Ovary (tissue), 9 donors: ENCODE results near the gene TM9SF3. TPM values are rescaled to one million over a fixed set of nuclear protein-coding genes. Genes with fewer than 3 reads are reported as not detected.

Source experiments
- DNase-seq, 5 donors: peaks; one replicate each; pipeline ENCODE4 v3.0.0-alpha.2; 2019 to 2020
- H3K27ac ChIP-seq, 2 donors: fragments of 200-600 bp; one replicate each; pipeline versions ENCODE4 v1.5.1 to v1.8.0; 2019 to 2022
- H3K27me3 ChIP-seq: fragments of 200-600 bp; one replicate; pipeline ENCODE4 v1.8.0; 2022
- H3K36me3 ChIP-seq: fragments of 200-600 bp; sonication (generic); one replicate; pipeline ENCODE4 v1.5.1; 2019
- H3K4me1 ChIP-seq: one replicate; pipeline ENCODE4 v1.8.1; 2013; ENCODE audit warnings: mild to moderate bottlenecking, moderate library complexity; ENCODE audit not compliant: insufficient read depth
- H3K4me3 ChIP-seq: fragments of 200-600 bp; sonication (generic); one replicate; pipeline ENCODE4 v1.5.1; 2017
- H3K9me3 ChIP-seq, 2 donors: fragments of 200-600 bp in 1 of 2; sonication (generic) in 1 of 2; one replicate each; pipeline versions ENCODE4 v1.5.1 to v1.8.1; 2013 to 2019; ENCODE audit warnings: mild to moderate bottlenecking in 1 of 2, moderate library complexity in 1 of 2
- EP300 ChIP-seq: sonication (generic); formaldehyde crosslinking; IDR thresholded peaks from one replicate; pipeline ENCODE4 v1.6.1; 2017; ENCODE audit warnings: antibody characterized with exemption
- POLR2A ChIP-seq: fragments of 450-650 bp; IDR thresholded peaks from one replicate; pipeline ENCODE4 v1.6.1; 2017; ENCODE audit warnings: antibody characterized with exemption, mild to moderate bottlenecking, moderate library complexity
- WGBS, 3 donors: extraction: QIAGEN DNeasy Blood & Tissue Kit in 1 of 3; methylation state at CpG; one replicate each; pipeline versions ENCODE4 v1.1.5 to v1.1.7; 2013 to 2017; 5-methylcytosine and 5-hydroxymethylcytosine counted together
- intact Hi-C, 4 donors: fragments of 100-400 bp; cut with DNase I; formaldehyde crosslinking; loops; one replicate each; pipeline versions ENCODE4 v1.11.0 to v1.15.1; 2022 to 2023
- polyA plus RNA-seq, 2 donors: library from polyadenylated mRNA; stranded (reverse); fragments of 200-250 nt in 1 of 2; fragments of 350-450 nt in 1 of 2; fragmentation: Illumina TruSeq in 1 of 2; extraction: RNeasy Lipid Tissue Mini Kit (QIAGEN cat#74804) in 1 of 2; gene quantifications; one replicate each; pipeline ENCODE4 v1.2.3, GENCODE V29; 2013 to 2014
- total RNA-seq, 7 donors: library from RNA; depleted of rRNA in 2 of 7; stranded (reverse); fragments of >200 nt in 2 of 7; fragmentation: NEBNext Ultra II Directional in 3 of 7; extraction: Animal tissue kit (Norgen Biotek cat#: 25700) in 3 of 7; gene quantifications; one replicate each; pipeline versions ENCODE4 v1.1.0 to v1.2.4, GENCODE V29; 2016 to 2023
- TF ChIP-seq, protein P1 (sequence below), 3 donors: fragments of 450-650 bp in 2 of 3; fragments of 200-600 bp in 1 of 3; IDR thresholded peaks; one replicate each; pipeline versions ENCODE4 v1.5.1 to v1.8.0; 2016 to 2022; ENCODE audit warnings: antibody characterized with exemption in 3 of 3, mild to moderate bottlenecking in 1 of 3
- donor health status: DM: no; HTN: no; CAD: no; lungs with moderate emphysema.
- donor health status: DM: no; HTN: no; CAD: no.
- donor health status: Bipolar disorder and iron deficiency.
- donor health status: DM: yes; HTN: yes; CAD: no.
- donor health status: DM: no; HTN: no; CAD: no.
- donor health status: DM: yes; HTN: yes; CAD: no.

The TM9SF3 gene
- total and polyA plus RNA-seq, 9 donors = 51.7 to 157 (median 101) TPM

GRCh38 chr10:96500050-96500449, 86.8 kb downstream of the TM9SF3 start:
- H3K4me1 ChIP-seq = no peaks in the 10 kb centered on the region
- no peak overlapping the region for H3K4me3 ChIP-seq
- intact Hi-C loops = loop anchor here in 2 of 4 donors (10.0 kb wide), 1 partner anchor 105 kb away; no protein-coding TSS in a partner anchor
- H3K9me3 ChIP-seq = no peaks in the 10 kb centered on the region
- TF ChIP-seq EP300 (no peak), POLR2A (no peak)
- TF ChIP-seq, protein P1, sequence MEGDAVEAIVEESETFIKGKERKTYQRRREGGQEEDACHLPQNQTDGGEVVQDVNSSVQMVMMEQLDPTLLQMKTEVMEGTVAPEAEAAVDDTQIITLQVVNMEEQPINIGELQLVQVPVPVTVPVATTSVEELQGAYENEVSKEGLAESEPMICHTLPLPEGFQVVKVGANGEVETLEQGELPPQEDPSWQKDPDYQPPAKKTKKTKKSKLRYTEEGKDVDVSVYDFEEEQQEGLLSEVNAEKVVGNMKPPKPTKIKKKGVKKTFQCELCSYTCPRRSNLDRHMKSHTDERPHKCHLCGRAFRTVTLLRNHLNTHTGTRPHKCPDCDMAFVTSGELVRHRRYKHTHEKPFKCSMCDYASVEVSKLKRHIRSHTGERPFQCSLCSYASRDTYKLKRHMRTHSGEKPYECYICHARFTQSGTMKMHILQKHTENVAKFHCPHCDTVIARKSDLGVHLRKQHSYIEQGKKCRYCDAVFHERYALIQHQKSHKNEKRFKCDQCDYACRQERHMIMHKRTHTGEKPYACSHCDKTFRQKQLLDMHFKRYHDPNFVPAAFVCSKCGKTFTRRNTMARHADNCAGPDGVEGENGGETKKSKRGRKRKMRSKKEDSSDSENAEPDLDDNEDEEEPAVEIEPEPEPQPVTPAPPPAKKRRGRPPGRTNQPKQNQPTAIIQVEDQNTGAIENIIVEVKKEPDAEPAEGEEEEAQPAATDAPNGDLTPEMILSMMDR (IDR thresholded peaks at IDR 0.05) = no peak
- no peaks in the 10 kb centered on the region for H3K27me3 ChIP-seq
- DNase-seq = no peak
- H3K36me3 ChIP-seq = no peaks in the 10 kb centered on the region
- no peak overlapping the region for H3K27ac ChIP-seq
- WGBS, 3 donors = 86 to 90% (median 90%) methylated on average over 3 of the region's 3 CpGs

GRCh38 chr10:96497391-96497790, 89.4 kb downstream of the TM9SF3 start:
- TF ChIP-seq POLR2A (no peak), EP300 (no peak)
- TF ChIP-seq, protein P1 (IDR thresholded peaks at IDR 0.05) = no peak
- no peak overlapping the region for H3K27ac ChIP-seq
- H3K36me3 ChIP-seq = no peaks in the 10 kb centered on the region
- WGBS, 3 donors = 60 to 72% (median 71%) methylated on average over 5 of the region's 5 CpGs
- no peaks in the 10 kb centered on the region for H3K9me3 ChIP-seq
- DNase-seq = no peak
- no peaks in the 10 kb centered on the region for H3K27me3 ChIP-seq
- H3K4me1 ChIP-seq = no peaks in the 10 kb centered on the region
- H3K4me3 ChIP-seq = no peak overlapping the region
- intact Hi-C loops = no loop called here

- intact Hi-C loops = no loop called here
- 53 to 60% (median 56%) methylated on average over 6 of the region's 6 CpGs for WGBS, 3 donors
Observed at GRCh38 chr10:96496281-96496925, 90.4 kb downstream of the TM9SF3 start.

DNA sequence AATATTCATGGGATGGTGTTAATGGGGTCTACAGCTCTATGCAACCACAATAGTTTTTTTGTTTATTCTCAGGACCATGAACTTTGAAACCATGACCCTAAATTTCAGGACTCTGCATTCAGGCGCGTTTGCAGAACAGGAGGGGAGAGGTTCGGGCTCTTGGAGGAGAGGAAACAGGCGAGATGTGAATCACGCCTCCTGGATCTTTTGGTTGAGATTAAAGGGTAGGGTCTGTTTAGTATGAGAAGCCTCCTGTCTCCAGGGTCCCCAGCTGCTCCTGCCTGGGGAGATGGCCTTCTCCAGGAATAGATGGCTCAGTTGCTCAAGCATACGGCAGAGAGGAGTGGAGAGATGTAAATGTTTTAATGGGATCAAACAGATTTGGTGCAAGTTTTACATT, 91.3 kb downstream of the TM9SF3 start:
- intact Hi-C loops = no loop called here
- Histone ChIP-seq H3K9me3 (no peaks in the 10 kb centered on the region), H3K27ac (no peak overlapping the region), H3K4me1 (no peaks in the 10 kb centered on the region), H3K4me3 (no peak overlapping the region), H3K36me3 (no peaks in the 10 kb centered on the region), H3K27me3 (no peaks in the 10 kb centered on the region)
- DNase-seq = no peak
- WGBS, 3 donors = 93 to 96% (median 94%) methylated on average over 6 of the region's 6 CpGs
- no peak for TF ChIP-seq POLR2A
- TF ChIP-seq, protein P1 (IDR thresholded peaks at IDR 0.05) = no peak
- no peak for TF ChIP-seq EP300

More at GRCh38 chr10:96496281-96496925, 90.4 kb downstream of the TM9SF3 start:
- no peaks in the 10 kb centered on the region for H3K36me3 ChIP-seq
- H3K9me3 ChIP-seq = no peaks in the 10 kb centered on the region
- H3K27ac ChIP-seq = no peak overlapping the region
- DNase-seq = no peak
- H3K4me1 ChIP-seq = no peaks in the 10 kb centered on the region
- no peaks in the 10 kb centered on the region for H3K27me3 ChIP-seq
- H3K4me3 ChIP-seq = no peak overlapping the region
- no peak for TF ChIP-seq POLR2A

DNA sequence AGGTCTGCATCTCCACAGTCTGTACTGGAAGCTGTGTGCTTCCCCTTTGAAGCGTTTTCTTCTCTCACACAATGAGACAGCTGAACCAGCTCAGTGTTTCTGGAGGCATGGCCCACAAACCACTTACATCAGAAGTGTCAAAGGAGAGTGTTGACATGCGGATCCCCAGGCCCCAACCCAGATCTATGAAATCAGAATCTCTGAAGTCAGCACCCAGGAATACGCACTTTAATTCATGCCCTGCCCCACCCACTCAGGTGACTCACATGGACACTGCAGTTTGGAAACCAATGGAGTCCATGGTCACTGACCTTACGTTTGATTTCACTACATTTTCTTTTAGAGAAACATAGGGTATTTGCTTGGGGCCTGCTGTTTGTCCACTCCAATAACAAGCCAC, 92.1 kb downstream of the TM9SF3 start:
- Histone ChIP-seq H3K27ac (no peak overlapping the region), H3K4me1 (no peaks in the 10 kb centered on the region), H3K4me3 (no peak overlapping the region), H3K36me3 (no peaks in the 10 kb centered on the region), H3K9me3 (no peaks in the 10 kb centered on the region), H3K27me3 (no peaks in the 10 kb centered on the region)
- no peak for DNase-seq
- WGBS, 3 donors = 85 to 90% (median 89%) methylated on average over 4 of the region's 4 CpGs
- TF ChIP-seq, protein P1 (IDR thresholded peaks at IDR 0.05) = no peak
- TF ChIP-seq EP300 = no peak
- TF ChIP-seq POLR2A = no peak
- intact Hi-C loops = no loop called here
